Thyroid gland (tissue), 4 donors: Measurements from ENCODE around the gene IL17RD.

Source experiments
- CTCF ChIP-seq, 6 experiments: fragments of 200-600 bp in 3 of 6; fragments of 450-650 bp in 3 of 6; sonication (generic) in 3 of 6; IDR thresholded peaks; one replicate each; pipeline ENCODE4 v1.5.1; 2016 to 2019; ENCODE audit warnings: antibody characterized with exemption in 6 of 6, mild to moderate bottlenecking in 2 of 6, inconsistent platforms in 1 of 6, moderate library complexity in 1 of 6
- POLR2A ChIP-seq, 2 donors: fragments of 450-650 bp; IDR thresholded peaks; one replicate each; pipeline ENCODE4 v1.6.1; 2017; ENCODE audit warnings: antibody characterized with exemption in 2 of 2, mild to moderate bottlenecking in 2 of 2, moderate library complexity in 1 of 2

GRCh38 chr3:57147071-57147470, 18.1 kb downstream of the IL17RD start:
- no peak for TF ChIP-seq CTCF (IDR thresholded peaks at IDR 0.05)
- TF ChIP-seq POLR2A (IDR thresholded peaks at IDR 0.05), result no peak
